Measurements from ENCODE around the gene MRPL11. TPM values are rescaled to one million over a fixed set of nuclear protein-coding genes. Genes with fewer than 3 reads are reported as not detected.
A peak's percentile ranks its signal among the peaks of the same experiment; 100 is the strongest.

MRPL11 gene
- polyA plus RNA-seq, 1 of the 3 experiments (the other 2 are of a cell fraction), result 45.6 TPM

DNA sequence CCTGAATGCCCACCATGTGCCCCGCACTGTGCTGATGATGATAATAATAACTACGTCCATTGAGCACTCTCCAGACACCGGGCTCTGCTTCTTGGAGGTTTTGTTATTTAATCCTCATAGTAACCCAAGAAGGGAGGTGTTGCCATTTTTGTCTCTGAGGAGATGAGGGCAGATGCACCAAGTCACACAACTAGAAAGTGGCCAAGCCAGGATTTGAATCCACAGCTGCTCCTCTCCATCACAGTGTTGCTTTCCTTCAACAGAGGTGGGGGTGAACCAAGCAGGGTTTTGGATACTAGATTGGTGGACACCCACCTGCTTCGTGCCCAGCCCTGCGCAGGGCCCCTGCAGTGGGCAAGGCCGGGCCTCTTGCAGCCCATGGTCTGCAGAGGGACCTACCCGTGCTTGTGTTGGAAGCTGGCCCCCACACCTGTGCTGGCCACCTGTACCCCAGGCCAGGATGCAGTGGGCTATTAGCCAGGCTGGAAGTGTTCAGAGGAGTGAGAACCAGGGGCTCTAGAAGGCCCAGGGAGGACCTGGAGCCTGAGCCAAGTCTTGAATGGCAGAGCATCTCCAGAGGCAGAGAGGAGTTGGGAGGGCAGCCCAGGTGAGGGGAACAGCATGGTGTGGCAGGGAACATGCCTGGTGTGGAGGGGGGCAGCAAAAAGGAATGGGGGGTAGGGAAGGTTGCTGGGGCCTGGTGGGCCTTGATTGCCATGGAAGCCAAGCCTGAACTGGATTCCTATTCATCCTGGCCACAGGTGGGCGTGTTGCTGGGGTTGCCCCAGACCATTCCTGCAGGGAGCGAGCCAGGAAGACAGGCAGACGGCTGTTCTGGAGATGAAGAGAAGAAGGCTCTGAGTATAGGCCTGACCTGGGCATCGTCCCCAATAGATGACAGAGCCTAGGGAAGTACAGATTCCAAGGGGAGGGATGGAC, 38.9 kb upstream of the MRPL11 start:
- no peaks in the 10 kb centered on the region for H3K27me3 ChIP-seq (ENCODE audit: insufficient read depth)
- CTCF ChIA-PET, result interaction anchor here (1.0 to 3.8 kb wide), 9 partner anchors 9 to 201 kb away, joined by 3 to 32 read pairs (median 7); partner anchors contain the start of genes MRPL11 and PELI3
- H3K9me3 ChIP-seq, result no peaks in the 10 kb centered on the region

DNA sequence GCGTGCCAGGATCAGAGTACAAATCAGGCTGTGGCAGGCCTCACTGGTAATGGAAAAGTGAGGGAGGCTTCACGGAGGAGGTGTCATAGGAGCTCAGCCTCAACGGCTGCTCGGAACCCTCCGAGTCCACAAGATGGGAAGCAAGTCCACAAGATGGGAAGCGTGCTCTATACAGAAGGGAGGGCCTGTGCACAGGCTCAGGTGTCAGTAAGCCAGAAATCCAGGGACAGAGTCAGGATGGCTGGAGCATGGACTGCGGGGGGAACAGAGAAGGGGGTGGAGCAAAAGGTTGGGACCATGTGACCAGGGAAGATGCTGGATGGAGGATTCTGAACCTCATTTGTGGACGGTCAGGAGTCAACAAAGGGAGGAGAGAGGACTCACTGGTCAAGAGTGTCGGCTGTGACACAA, 38.2 kb upstream of the MRPL11 start:
- H3K4me1 ChIP-seq (ENCODE audit: control insufficient read depth in 1 of 2, insufficient read depth in 2 of 2, low read depth in 1 of 2, low read length in 1 of 2), result peaks cover 0 to 15% of the 10 kb centered on the region in 2 experiments; a peak in 2 of 4 replicates
- ChIA-PET CTCF (interaction anchor here (1.3 kb wide), 2 partner anchors 48 to 91 kb away, joined by 3 read pairs; no protein-coding TSS in a partner anchor), POLR2A (no interaction called here)
- H3K9ac ChIP-seq, result no peak overlapping the region
- TF ChIP-seq RFX5 (IDR thresholded peaks at IDR 0.05; ENCODE audit: low read length), result no peak
- TF ChIP-seq, protein P1, sequence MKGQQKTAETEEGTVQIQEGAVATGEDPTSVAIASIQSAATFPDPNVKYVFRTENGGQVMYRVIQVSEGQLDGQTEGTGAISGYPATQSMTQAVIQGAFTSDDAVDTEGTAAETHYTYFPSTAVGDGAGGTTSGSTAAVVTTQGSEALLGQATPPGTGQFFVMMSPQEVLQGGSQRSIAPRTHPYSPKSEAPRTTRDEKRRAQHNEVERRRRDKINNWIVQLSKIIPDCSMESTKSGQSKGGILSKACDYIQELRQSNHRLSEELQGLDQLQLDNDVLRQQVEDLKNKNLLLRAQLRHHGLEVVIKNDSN (IDR thresholded peaks at IDR 0.05; ENCODE audit: borderline replicate concordance, low read depth), result peak; percentile 42; the same call in 1 of the 2 replicates
- peaks cover 17% of the 10 kb centered on the region; the same call in 1 of the 2 replicates for H3K79me2 ChIP-seq (ENCODE audit: insufficient read depth)
- no peaks in the 10 kb centered on the region for H3K9me3 ChIP-seq
- H2AFZ ChIP-seq (ENCODE audit: low read depth), result no peak overlapping the region
- no peak overlapping the region for H3K4me3 ChIP-seq (ENCODE audit: low read depth in 2 of 2, low read length in 1 of 2)
- H3K4me2 ChIP-seq, result no peak overlapping the region
- WGBS (ENCODE audit: low lambda C conversion rate), result 88% methylated on average over 9 of the region's 9 CpGs
- no peaks in the 10 kb centered on the region for H3K27me3 ChIP-seq (ENCODE audit: insufficient read depth)
- H3K27ac ChIP-seq (ENCODE audit: low read depth in 2 of 2, low read length in 1 of 2), result no peak overlapping the region
- H3F3A ChIP-seq (replicated peaks; ENCODE audit: insufficient read depth), result no peaks in the 10 kb centered on the region
- DNase-seq, result peak; percentile 64
- peaks cover 6 to 23% of the 10 kb centered on the region in 2 experiments for H3K36me3 ChIP-seq (replicated peaks in 1 of 2; ENCODE audit: control insufficient read depth in 1 of 2, insufficient read depth in 2 of 2, low read length in 1 of 2)
- no peaks in the 10 kb centered on the region for H3K9me2 ChIP-seq
- H4K20me1 ChIP-seq (ENCODE audit: insufficient read depth), result no peaks in the 10 kb centered on the region

More for the DNA sequence above, 38.9 kb upstream of the MRPL11 start:
- WGBS (ENCODE audit: low lambda C conversion rate), result 86% methylated on average over 6 of the region's 11 CpGs
- Histone ChIP-seq H3K9me2 (no peaks in the 10 kb centered on the region), H3K36me3 (replicated peaks in 1 of 2; ENCODE audit: control insufficient read depth in 1 of 2, insufficient read depth in 2 of 2, low read length in 1 of 2) (peaks cover 6 to 20% of the 10 kb centered on the region in 2 experiments), H2AFZ (ENCODE audit: low read depth) (no peak overlapping the region), H3K79me2 (ENCODE audit: insufficient read depth) (peaks cover 17% of the 10 kb centered on the region; the same call in 1 of the 2 replicates), H3K4me2 (no peak overlapping the region), H3K27ac (ENCODE audit: low read depth in 2 of 2, low read length in 1 of 2) (no peak overlapping the region; a peak in 1 of 4 replicates), H4K20me1 (ENCODE audit: insufficient read depth) (no peaks in the 10 kb centered on the region), H3K4me1 (ENCODE audit: control insufficient read depth in 1 of 2, insufficient read depth in 2 of 2, low read depth in 1 of 2, low read length in 1 of 2) (peaks cover 0 to 15% of the 10 kb centered on the region in 2 experiments; a peak in 2 of 4 replicates), H3K9ac (no peak overlapping the region), H3F3A (replicated peaks; ENCODE audit: insufficient read depth) (no peaks in the 10 kb centered on the region), H3K4me3 (ENCODE audit: low read depth in 2 of 2, low read length in 1 of 2) (no peak overlapping the region)
- no peak for DNase-seq
- TF ChIP-seq ELF1 (IDR thresholded peaks at IDR 0.05) (no peak), TCF12 (IDR thresholded peaks at IDR 0.05) (no peak), FOXJ3 (CRISPR knock-in tag; IDR thresholded peaks at IDR 0.05) (no peak), GABPA (IDR thresholded peaks at IDR 0.05; ENCODE audit: low read depth) (no peak), YY1 (IDR thresholded peaks at IDR 0.05; ENCODE audit: low read depth) (no peak), POLR2AphosphoS5 (IDR thresholded peaks at IDR 0.05; ENCODE audit: low read depth, low read length) (no peak), JUND (IDR thresholded peaks at IDR 0.05) (no peak), TEAD4 (IDR thresholded peaks at IDR 0.05; ENCODE audit: borderline replicate concordance, insufficient read depth) (no peak), EP300 (IDR thresholded peaks at IDR 0.05; ENCODE audit: borderline replicate concordance in 1 of 2, low read depth in 1 of 2, low read length in 1 of 2) (no peak), NFIC (IDR thresholded peaks at IDR 0.05; ENCODE audit: borderline replicate concordance) (no peak), SMC3 (IDR thresholded peaks at IDR 0.05; ENCODE audit: low read depth, low read length) (no peak)
- TF ChIP-seq, protein P2, sequence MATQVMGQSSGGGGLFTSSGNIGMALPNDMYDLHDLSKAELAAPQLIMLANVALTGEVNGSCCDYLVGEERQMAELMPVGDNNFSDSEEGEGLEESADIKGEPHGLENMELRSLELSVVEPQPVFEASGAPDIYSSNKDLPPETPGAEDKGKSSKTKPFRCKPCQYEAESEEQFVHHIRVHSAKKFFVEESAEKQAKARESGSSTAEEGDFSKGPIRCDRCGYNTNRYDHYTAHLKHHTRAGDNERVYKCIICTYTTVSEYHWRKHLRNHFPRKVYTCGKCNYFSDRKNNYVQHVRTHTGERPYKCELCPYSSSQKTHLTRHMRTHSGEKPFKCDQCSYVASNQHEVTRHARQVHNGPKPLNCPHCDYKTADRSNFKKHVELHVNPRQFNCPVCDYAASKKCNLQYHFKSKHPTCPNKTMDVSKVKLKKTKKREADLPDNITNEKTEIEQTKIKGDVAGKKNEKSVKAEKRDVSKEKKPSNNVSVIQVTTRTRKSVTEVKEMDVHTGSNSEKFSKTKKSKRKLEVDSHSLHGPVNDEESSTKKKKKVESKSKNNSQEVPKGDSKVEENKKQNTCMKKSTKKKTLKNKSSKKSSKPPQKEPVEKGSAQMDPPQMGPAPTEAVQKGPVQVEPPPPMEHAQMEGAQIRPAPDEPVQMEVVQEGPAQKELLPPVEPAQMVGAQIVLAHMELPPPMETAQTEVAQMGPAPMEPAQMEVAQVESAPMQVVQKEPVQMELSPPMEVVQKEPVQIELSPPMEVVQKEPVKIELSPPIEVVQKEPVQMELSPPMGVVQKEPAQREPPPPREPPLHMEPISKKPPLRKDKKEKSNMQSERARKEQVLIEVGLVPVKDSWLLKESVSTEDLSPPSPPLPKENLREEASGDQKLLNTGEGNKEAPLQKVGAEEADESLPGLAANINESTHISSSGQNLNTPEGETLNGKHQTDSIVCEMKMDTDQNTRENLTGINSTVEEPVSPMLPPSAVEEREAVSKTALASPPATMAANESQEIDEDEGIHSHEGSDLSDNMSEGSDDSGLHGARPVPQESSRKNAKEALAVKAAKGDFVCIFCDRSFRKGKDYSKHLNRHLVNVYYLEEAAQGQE (IDR thresholded peaks at IDR 0.05; ENCODE audit: low read depth, low read length), result no peak
- POLR2A ChIA-PET, result interaction anchor here (2.7 kb wide), 1 partner anchor 8 kb away, joined by 17 read pairs; no protein-coding TSS in a partner anchor

Data from SK-N-SH (cell line).